Testis (tissue), 3 donors: Measurements from ENCODE around the gene ASPHD2. TPM values are rescaled to one million over a fixed set of nuclear protein-coding genes. Genes with fewer than 3 reads are reported as not detected.
A peak's percentile ranks its signal among the peaks of the same experiment; 100 is the strongest.

ENCODE experiments used
- DNase-seq: peaks from one replicate; pipeline ENCODE4 v3.0.0-alpha.2; 2019
- H3K27ac ChIP-seq, 2 donors: fragments of 200-600 bp; sonication (generic); one replicate each; pipeline ENCODE4 v1.5.1; 2019
- H3K27me3 ChIP-seq: fragments of 200-600 bp; sonication (generic); one replicate; pipeline ENCODE4 v1.5.1; 2019
- H3K36me3 ChIP-seq: fragments of 200-600 bp; sonication (generic); one replicate; pipeline ENCODE4 v1.5.1; 2017; ENCODE audit warnings: low read depth; ENCODE audit errors: missing control alignments
- H3K4me1 ChIP-seq: fragments of 200-600 bp; sonication (generic); one replicate; pipeline ENCODE4 v1.5.1; 2019
- H3K4me3 ChIP-seq, 2 donors: fragments of 200-600 bp; sonication (generic); one replicate each; pipeline ENCODE4 v1.5.1; 2017 to 2019
- H3K9me3 ChIP-seq: fragments of 200-600 bp; sonication (generic); one replicate; pipeline ENCODE4 v1.5.1; 2017
- POLR2A ChIP-seq: fragments of 450-650 bp; IDR thresholded peaks from one replicate; pipeline ENCODE4 v1.6.1; 2017; ENCODE audit warnings: antibody characterized with exemption, mild to moderate bottlenecking, moderate library complexity
- WGBS, 2 donors: methylation state at CpG; one replicate each; pipeline ENCODE4 v1.1.5; 2018; 5-methylcytosine and 5-hydroxymethylcytosine counted together
- intact Hi-C: fragments of 100-400 bp; cut with DNase I; formaldehyde crosslinking; loops from one replicate; pipeline ENCODE4 v1.15.1; 2023; ENCODE audit warnings: low total_unique reads
- polyA plus RNA-seq: library from polyadenylated mRNA; stranded (reverse); fragments of 350-450 nt; fragmentation: Illumina TruSeq; extraction: RNeasy Lipid Tissue Mini Kit (QIAGEN cat#74804); gene quantifications from one replicate; pipeline ENCODE4 v1.2.3, GENCODE V29; 2014; ENCODE audit warnings: low read depth, low replicate concordance; ENCODE audit not compliant: insufficient read depth
- total RNA-seq, 2 donors: library from RNA; depleted of rRNA; stranded (reverse); fragments of >200 nt; gene quantifications; one replicate each; pipeline ENCODE4 v1.2.3, GENCODE V29; 2016
- TF ChIP-seq, protein P1 (sequence below), 3 experiments: fragments of 450-650 bp in 2 of 3; fragments of 200-600 bp in 1 of 3; sonication (generic) in 1 of 3; IDR thresholded peaks; one replicate each; pipeline ENCODE4 v1.5.1; 2016 to 2019; ENCODE audit warnings: antibody characterized with exemption in 3 of 3, mild to moderate bottlenecking in 2 of 3, moderate library complexity in 1 of 3

The ASPHD2 gene
- total and polyA plus RNA-seq, 3 donors from 2014 or later, result 4.2 to 5.0 (median 4.8) TPM

DNA sequence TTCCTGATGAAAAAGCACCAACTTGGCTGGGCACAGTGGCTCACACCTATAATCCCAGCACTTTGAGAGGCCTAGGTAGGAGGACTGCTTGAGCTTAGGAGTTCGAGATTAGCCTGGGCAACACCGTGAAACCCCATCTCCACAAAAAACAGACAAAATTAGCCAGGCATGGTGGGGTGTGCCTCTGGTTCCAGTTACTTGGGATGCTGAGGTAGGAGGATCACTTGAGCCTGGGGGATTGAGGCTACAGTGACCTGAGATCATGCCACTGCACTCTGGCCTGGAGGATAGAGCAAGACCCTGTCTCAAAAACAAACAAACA, 51.5 kb downstream of the ASPHD2 start:
- 65 to 85% methylated on average over 2 of the region's 2 CpGs for WGBS, 2 donors
- Histone ChIP-seq H3K27me3 (no peaks in the 10 kb centered on the region), H3K9me3 (no peaks in the 10 kb centered on the region), H3K4me1 (peaks cover 47% of the 10 kb centered on the region), H3K27ac (no peak overlapping the region), H3K36me3 (no peaks in the 10 kb centered on the region), H3K4me3 (no peak overlapping the region)
- TF ChIP-seq, protein P1, sequence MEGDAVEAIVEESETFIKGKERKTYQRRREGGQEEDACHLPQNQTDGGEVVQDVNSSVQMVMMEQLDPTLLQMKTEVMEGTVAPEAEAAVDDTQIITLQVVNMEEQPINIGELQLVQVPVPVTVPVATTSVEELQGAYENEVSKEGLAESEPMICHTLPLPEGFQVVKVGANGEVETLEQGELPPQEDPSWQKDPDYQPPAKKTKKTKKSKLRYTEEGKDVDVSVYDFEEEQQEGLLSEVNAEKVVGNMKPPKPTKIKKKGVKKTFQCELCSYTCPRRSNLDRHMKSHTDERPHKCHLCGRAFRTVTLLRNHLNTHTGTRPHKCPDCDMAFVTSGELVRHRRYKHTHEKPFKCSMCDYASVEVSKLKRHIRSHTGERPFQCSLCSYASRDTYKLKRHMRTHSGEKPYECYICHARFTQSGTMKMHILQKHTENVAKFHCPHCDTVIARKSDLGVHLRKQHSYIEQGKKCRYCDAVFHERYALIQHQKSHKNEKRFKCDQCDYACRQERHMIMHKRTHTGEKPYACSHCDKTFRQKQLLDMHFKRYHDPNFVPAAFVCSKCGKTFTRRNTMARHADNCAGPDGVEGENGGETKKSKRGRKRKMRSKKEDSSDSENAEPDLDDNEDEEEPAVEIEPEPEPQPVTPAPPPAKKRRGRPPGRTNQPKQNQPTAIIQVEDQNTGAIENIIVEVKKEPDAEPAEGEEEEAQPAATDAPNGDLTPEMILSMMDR (IDR thresholded peaks at IDR 0.05), result no peak
- DNase-seq, result no peak
- intact Hi-C loops, result no loop called here

- 70 to 73% methylated on average over 6 of the region's 6 CpGs for WGBS, 2 donors
- no peak for TF ChIP-seq POLR2A
- TF ChIP-seq, protein P1 (IDR thresholded peaks at IDR 0.05), result no peak
- no peaks in the 10 kb centered on the region for H3K27me3 ChIP-seq
- no peak overlapping the region for H3K27ac ChIP-seq
- no peaks in the 10 kb centered on the region for H3K9me3 ChIP-seq
- intact Hi-C loops, result no loop called here
- DNase-seq, result no peak
- peaks cover 47% of the 10 kb centered on the region for H3K4me1 ChIP-seq
- no peak overlapping the region for H3K4me3 ChIP-seq
- H3K36me3 ChIP-seq, result no peaks in the 10 kb centered on the region
These were observed 52.1 kb downstream of the ASPHD2 start for GRCh38 chr22:26481112-26481693.

GRCh38 chr22:26481694-26482093, 52.6 kb downstream of the ASPHD2 start:
- Histone ChIP-seq H3K36me3 (no peaks in the 10 kb centered on the region), H3K4me1 (peaks cover 47% of the 10 kb centered on the region), H3K27me3 (no peaks in the 10 kb centered on the region), H3K4me3 (no peak overlapping the region), H3K27ac (no peak overlapping the region), H3K9me3 (no peaks in the 10 kb centered on the region)
- WGBS, 2 donors, result 72 to 81% methylated on average over 4 of the region's 4 CpGs
- intact Hi-C loops, result no loop called here
- DNase-seq, result no peak
- TF ChIP-seq, protein P1 (IDR thresholded peaks at IDR 0.05), result no peak
- TF ChIP-seq POLR2A, result no peak

DNA sequence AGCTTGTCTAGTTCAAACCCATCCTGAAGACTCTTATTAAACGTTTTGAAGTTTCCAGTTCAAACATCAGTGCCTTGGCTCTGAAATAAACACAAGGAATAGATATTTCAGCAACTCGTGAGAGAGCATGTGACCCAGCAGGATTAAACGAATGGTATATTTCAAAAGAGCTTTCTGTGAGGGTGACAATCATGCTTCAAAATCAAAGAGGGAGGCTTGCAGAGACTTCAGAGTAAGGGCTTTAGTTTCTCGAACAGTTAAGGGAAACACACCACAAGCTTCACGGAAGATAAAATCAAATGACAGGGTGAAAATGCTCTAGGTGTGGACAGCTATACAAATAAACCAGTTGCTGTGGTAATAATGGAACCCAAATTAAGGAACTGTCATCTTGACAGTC, 53.1 kb downstream of the ASPHD2 start:
- no peaks in the 10 kb centered on the region for H3K9me3 ChIP-seq
- no peak overlapping the region for H3K4me3 ChIP-seq
- intact Hi-C loops, result no loop called here
- H3K36me3 ChIP-seq, result no peaks in the 10 kb centered on the region
- DNase-seq, result no peak
- no peak for TF ChIP-seq POLR2A
- H3K4me1 ChIP-seq, result peaks cover 47% of the 10 kb centered on the region
- WGBS, 2 donors, result 35 to 59% methylated on average over 5 of the region's 5 CpGs
- H3K27ac ChIP-seq, result no peak overlapping the region
- H3K27me3 ChIP-seq, result no peaks in the 10 kb centered on the region

GRCh38 chr22:26483043-26483438, 54.0 kb downstream of the ASPHD2 start:
- H3K4me1 ChIP-seq, result peaks cover 47% of the 10 kb centered on the region
- H3K27ac ChIP-seq, result peak overlapping the region; percentile 96 to 98
- 1% methylated on average over 7 of the region's 7 CpGs for WGBS, 2 donors
- no peaks in the 10 kb centered on the region for H3K9me3 ChIP-seq
- intact Hi-C loops, result no loop called here
- DNase-seq, result no peak
- TF ChIP-seq, protein P1 (IDR thresholded peaks at IDR 0.05), result no peak
- TF ChIP-seq POLR2A, result no peak
- H3K36me3 ChIP-seq, result no peaks in the 10 kb centered on the region
- H3K27me3 ChIP-seq, result no peaks in the 10 kb centered on the region
- H3K4me3 ChIP-seq, result peak overlapping the region; percentile 87 to 97
